HepG2 (cell line): ENCODE data around the gene NKD1. TPM values are rescaled to one million over a fixed set of nuclear protein-coding genes. Genes with fewer than 3 reads are reported as not detected.

Experiments
- ADNP ChIP-seq: sonication (generic); formaldehyde crosslinking; IDR thresholded peaks from 2 replicates; pipeline ENCODE4 v1.4.0; 2020; ENCODE audit warnings: missing genetic modification reagents
- ASH2L ChIP-seq: fragments of 300-600, 200-600 bp; sonication (generic); IDR thresholded peaks from 2 replicates; pipeline ENCODE4 v1.7.0; 2017; ENCODE audit warnings: low read depth, mild to moderate bottlenecking, moderate library complexity, mixed read lengths, low read length; ENCODE audit not compliant: insufficient read length
- ATF1 ChIP-seq: IDR thresholded peaks from 2 replicates; pipeline ENCODE4 v1.6.1; 2016; ENCODE audit warnings: mild to moderate bottlenecking, control low read depth
- CERS6 ChIP-seq: sonication (generic); formaldehyde crosslinking; IDR thresholded peaks from 2 replicates; pipeline ENCODE4 v1.5.0; 2020; ENCODE audit warnings: missing genetic modification reagents
- ELF3 ChIP-seq: IDR thresholded peaks from 2 replicates; pipeline ENCODE4 v1.6.1; 2016; ENCODE audit warnings: missing genetic modification reagents, missing compliant biosample characterization
- FOXK1 ChIP-seq: sonication (generic); formaldehyde crosslinking; IDR thresholded peaks from 2 replicates; pipeline ENCODE4 v1.4.0; 2020; ENCODE audit warnings: low read depth, missing genetic modification reagents, borderline replicate concordance
- KLF12 ChIP-seq: sonication (generic); formaldehyde crosslinking; IDR thresholded peaks from 2 replicates; pipeline ENCODE4 v1.4.0; 2020; ENCODE audit warnings: missing genetic modification reagents, borderline replicate concordance
- MED13 ChIP-seq: sonication (generic); formaldehyde crosslinking; IDR thresholded peaks from 2 replicates; pipeline ENCODE4 v1.5.0; 2020; ENCODE audit warnings: missing genetic modification reagents
- MYPOP ChIP-seq: sonication (generic); formaldehyde crosslinking; IDR thresholded peaks from 2 replicates; pipeline ENCODE4 v1.8.1; 2023; ENCODE audit warnings: mild to moderate bottlenecking, moderate library complexity, missing genetic modification reagents
- MZF1 ChIP-seq: sonication (generic); formaldehyde crosslinking; IDR thresholded peaks from 2 replicates; pipeline ENCODE4 v1.8.1; 2023; ENCODE audit warnings: mild to moderate bottlenecking, missing genetic modification reagents, borderline replicate concordance
- PHF5A ChIP-seq: IDR thresholded peaks from one replicate; pipeline ENCODE4 v1.6.1; 2018; ENCODE audit warnings: low read depth, missing genetic modification reagents; ENCODE audit not compliant: unreplicated experiment
- RFX5 ChIP-seq: IDR thresholded peaks from 2 replicates; pipeline ENCODE4 v1.6.1; 2011; ENCODE audit warnings: low read depth, low read length, improper control_type of control experiment
- SALL2 ChIP-seq: sonication (generic); formaldehyde crosslinking; IDR thresholded peaks from 2 replicates; pipeline ENCODE4 v1.8.1; 2023; ENCODE audit warnings: mild to moderate bottlenecking, missing genetic modification reagents, inconsistent platforms
- UBTF ChIP-seq: sonication (generic); formaldehyde crosslinking; IDR thresholded peaks from 2 replicates; pipeline ENCODE4 v1.4.0; 2020; ENCODE audit warnings: mild to moderate bottlenecking, missing genetic modification reagents
- XBP1 ChIP-seq: sonication (generic); formaldehyde crosslinking; IDR thresholded peaks from 2 replicates; pipeline ENCODE4 v1.5.0; 2020; ENCODE audit warnings: missing genetic modification reagents
- ZBTB39 ChIP-seq: sonication (generic); formaldehyde crosslinking; IDR thresholded peaks from 2 replicates; pipeline ENCODE4 v1.5.0; 2020; ENCODE audit warnings: missing genetic modification reagents
- ZNF574 ChIP-seq: sonication (generic); formaldehyde crosslinking; IDR thresholded peaks from 2 replicates; pipeline ENCODE4 v1.4.0; 2020; ENCODE audit warnings: missing genetic modification reagents
- ZNF784 ChIP-seq: sonication (generic); formaldehyde crosslinking; IDR thresholded peaks from 2 replicates; pipeline ENCODE4 v1.5.1; 2020; ENCODE audit warnings: missing genetic modification reagents, mild to moderate bottlenecking, borderline replicate concordance
- ZSCAN29 ChIP-seq: sonication (generic); formaldehyde crosslinking; conservative IDR thresholded peaks from 2 replicates; pipeline ENCODE4 v1.4.0; 2020; ENCODE audit warnings: mild to moderate bottlenecking, missing genetic modification reagents
- polyA plus RNA-seq, 8 experiments: library from polyadenylated mRNA; depleted of rRNA in 3 of 8; stranded (reverse) in 7 of 8; unstranded in 1 of 8; fragments of >200 nt; fragmentation: Illumina TruSeq in 4 of 8; extraction: Trizol in 4 of 8; gene quantifications; 2 replicates each; pipeline versions ENCODE4 v1.2.1 to v1.2.3, GENCODE V29; 2011 to 2016; ENCODE audit warnings: low read depth in 4 of 8, missing spikeins in 1 of 8, mixed read lengths in 1 of 8; ENCODE audit not compliant: insufficient read depth in 1 of 8
- total RNA-seq, 5 experiments: library from RNA; depleted of rRNA; stranded (reverse); fragments of >200 nt; fragmentation: Illumina TruSeq; extraction: Trizol; gene quantifications; 2 replicates each; pipeline ENCODE4 v1.2.3, GENCODE V29; 2016; ENCODE audit warnings: low read depth in 1 of 5

Gene NKD1
- total and polyA plus RNA-seq, 2 of the 13 experiments (the other 11 are each of a cell fraction or from before 2014, with no cell fraction given): 70.4 to 121 TPM

- TF ChIP-seq ZNF574 (CRISPR knock-in tag) (peak; percentile 51), ELF3 (CRISPR knock-in tag) (no peak), MED13 (CRISPR knock-in tag) (no peak), ADNP (peak; percentile 32; the same call in 1 of the 2 replicates), SALL2 (CRISPR knock-in tag) (peak; percentile 78; the same call in 1 of the 2 replicates), KLF12 (CRISPR knock-in tag) (0 out of 2 replicates have a peak, but pooled peaks have one; percentile 37), ZSCAN29 (CRISPR knock-in tag) (no peak), ZNF784 (no peak), XBP1 (CRISPR knock-in tag) (no peak), CERS6 (no peak), PHF5A (CRISPR knock-in tag) (no peak), ASH2L (peak; percentile 24), FOXK1 (CRISPR knock-in tag) (no peak), ATF1 (no peak), UBTF (CRISPR knock-in tag) (peak; percentile 20; the same call in 1 of the 2 replicates), RFX5 (no peak), ZBTB39 (CRISPR knock-in tag) (no peak), MZF1 (CRISPR knock-in tag) (no peak), MYPOP (CRISPR knock-in tag) (peak; percentile 27; the same call in 1 of the 2 replicates)
Observed at GRCh38 chr16:50548125-50548908, at the start of gene NKD1 (continued).
